Right cardiac atrium (tissue), 5 donors: ENCODE data around the gene CTDNEP1. TPM values are rescaled to one million over a fixed set of nuclear protein-coding genes. Genes with fewer than 3 reads are reported as not detected.
"Not testable (repeated sequence)": the region's sequence is repeated elsewhere in the genome, so short reads cannot be mapped to it uniquely, and the experiment has no call there.

Experiments
- ATAC-seq, 2 donors: fragments of 200-7000 bp; cut with Tn5 transposase; one replicate each; pipeline versions ENCODE4 v1.8.0 to v1.9.1; 2020; ENCODE audit warnings: moderate library complexity in 2 of 2, mild to moderate bottlenecking in 1 of 2
- DNase-seq, 3 donors: peaks; one replicate each; pipeline ENCODE4 v3.0.0-alpha.2; 2020
- H3K27ac ChIP-seq: one replicate; pipeline ENCODE4 v1.5.1; 2013; ENCODE audit warnings: mild to moderate bottlenecking, low read length, control low read depth, moderate library complexity
- H3K27me3 ChIP-seq: one replicate; pipeline ENCODE4 v1.6.1; 2013; ENCODE audit not compliant: control insufficient read depth, insufficient read depth
- H3K4me1 ChIP-seq: one replicate; pipeline ENCODE4 v1.6.1; 2013; ENCODE audit warnings: low read length; ENCODE audit not compliant: control insufficient read depth, insufficient read depth
- H3K4me3 ChIP-seq: one replicate; pipeline ENCODE4 v1.5.1; 2013; ENCODE audit warnings: low read length, control low read depth
- H3K9me3 ChIP-seq: one replicate; pipeline ENCODE4 v1.6.1; 2013; ENCODE audit warnings: low read length; ENCODE audit not compliant: control insufficient read depth
- WGBS: extraction: QIAGEN DNeasy Blood & Tissue Kit; methylation state at CpG from one replicate; pipeline ENCODE4 v1.1.7; 2013; 5-methylcytosine and 5-hydroxymethylcytosine counted together
- intact Hi-C, 4 donors: fragments of 100-400 bp; cut with DNase I; formaldehyde crosslinking; loops; one replicate each; pipeline versions ENCODE4 v1.11.0 to v1.14.0; 2022 to 2023
- polyA plus RNA-seq: library from polyadenylated mRNA; stranded (reverse); fragments of 200-250 nt; gene quantifications from one replicate; pipeline ENCODE4 v1.2.3, GENCODE V29; 2013
- total RNA-seq, 4 donors: library from RNA; stranded (reverse); fragmentation: NEBNext Ultra II Directional; extraction: Animal tissue kit (Norgen Biotek cat#: 25700); gene quantifications; one replicate each; pipeline ENCODE4 v1.2.1, GENCODE V29; 2021
- donor health status: healthy with polysubstance abuse.
- donor health status: DM: no; HTN: yes; CAD: no.
- donor health status: DM: no; HTN: no; CAD: no.
- donor health status: DM: no; HTN: yes; CAD: no; lungs with severe emphysema.
- donor health status: DM: yes; HTN: yes; CAD: no.

Gene CTDNEP1
- total and polyA plus RNA-seq, 5 donors, result 80.1 to 124 (median 122) TPM

DNA sequence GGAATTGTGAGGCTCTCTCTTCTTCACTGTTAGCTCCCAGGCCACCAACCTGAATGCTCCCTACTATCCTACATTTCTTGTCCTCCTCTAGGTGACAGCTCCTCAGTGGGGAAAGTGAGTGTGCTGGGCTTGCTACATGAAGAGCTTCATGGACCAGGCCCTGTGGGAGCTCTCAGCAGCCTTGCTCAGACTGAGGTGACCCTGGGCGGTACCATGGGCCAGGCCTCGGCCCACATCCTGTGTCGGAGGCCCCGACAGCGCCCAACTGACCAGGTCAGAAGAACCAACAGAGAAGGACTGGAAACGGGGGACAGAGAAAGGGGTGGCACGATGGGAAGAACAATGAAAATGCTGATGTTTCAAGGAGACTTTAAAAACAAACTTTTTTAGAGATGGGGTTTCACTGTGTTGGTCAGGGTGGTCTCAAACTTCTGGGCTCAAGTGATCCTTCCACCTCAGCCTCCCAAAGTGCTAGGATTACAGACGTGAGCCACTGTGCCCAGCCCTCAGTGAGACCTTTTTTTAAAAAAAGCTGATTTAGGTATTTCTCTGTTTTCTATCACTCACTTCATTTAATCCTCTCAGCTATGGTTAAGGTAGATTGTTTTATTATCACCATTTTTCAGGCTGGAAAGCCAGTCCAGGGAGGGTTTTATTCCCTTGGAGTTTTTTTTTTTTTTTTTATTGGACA, 5.4 kb upstream of the CTDNEP1 start:
- no peak for DNase-seq
- 88% methylated on average over 8 of the region's 8 CpGs for WGBS
- no peak for ATAC-seq
- intact Hi-C loops, result no loop called here
- no peak overlapping the region for H3K4me3 ChIP-seq
- no peaks in the 10 kb centered on the region for H3K9me3 ChIP-seq
- H3K27me3 ChIP-seq, result no peaks in the 10 kb centered on the region
- no peak overlapping the region for H3K27ac ChIP-seq
- no peaks in the 10 kb centered on the region for H3K4me1 ChIP-seq

DNA sequence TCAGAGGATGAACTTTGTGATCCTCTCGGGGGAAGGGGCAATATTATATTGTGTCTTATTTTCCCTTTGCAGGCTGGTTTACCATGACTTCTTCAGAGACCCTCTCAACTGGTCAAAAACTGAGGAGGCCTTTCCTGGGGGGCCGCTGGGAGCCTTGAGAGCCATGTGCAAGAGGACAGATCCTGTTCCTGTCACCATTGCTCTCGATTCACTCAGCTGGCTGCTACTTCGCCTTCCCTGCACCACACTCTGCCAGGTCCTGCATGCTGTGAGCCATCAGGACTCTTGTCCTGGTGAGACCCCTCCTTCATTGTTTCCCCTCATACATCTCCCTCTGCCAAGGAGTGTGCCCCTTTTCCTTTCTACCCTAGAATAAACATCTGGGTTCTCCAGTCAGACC, 3.0 kb upstream of the CTDNEP1 start:
- ATAC-seq (no peak), DNase-seq (no peak)
- Histone ChIP-seq H3K4me3 (no peak overlapping the region), H3K9me3 (no peaks in the 10 kb centered on the region), H3K4me1 (peaks cover 6% of the 10 kb centered on the region), H3K27me3 (no peaks in the 10 kb centered on the region), H3K27ac (no peak overlapping the region)
- intact Hi-C loops, result no loop called here
- 95% methylated on average over 4 of the region's 4 CpGs for WGBS

DNA sequence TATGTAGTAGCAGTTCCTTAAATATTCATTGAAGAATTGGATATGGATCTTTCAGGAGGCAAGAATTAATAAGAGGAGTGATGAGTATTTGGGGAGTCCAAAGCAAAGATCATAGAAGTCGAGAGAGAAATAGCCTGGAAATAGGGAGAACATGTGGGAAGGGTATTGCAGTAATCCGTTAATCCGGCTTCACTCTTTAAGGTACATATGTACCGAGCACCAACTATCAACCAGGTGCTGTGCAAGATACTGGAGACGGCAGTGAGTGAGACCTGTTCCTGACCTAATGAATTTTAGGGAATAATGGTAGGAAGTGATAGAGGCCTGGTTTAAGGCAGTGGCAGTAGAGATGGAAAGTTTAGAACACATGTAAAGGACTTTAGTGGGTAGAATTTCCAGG, 1.5 kb upstream of the CTDNEP1 start:
- Histone ChIP-seq H3K4me3 (peak overlapping the region; percentile 65), H3K9me3 (no peaks in the 10 kb centered on the region), H3K4me1 (peaks cover 13% of the 10 kb centered on the region), H3K27ac (no peak overlapping the region), H3K27me3 (no peaks in the 10 kb centered on the region)
- DNase-seq, result no peak
- intact Hi-C loops, result no loop called here
- no peak for ATAC-seq
- 78% methylated on average over 5 of the region's 5 CpGs for WGBS

DNA sequence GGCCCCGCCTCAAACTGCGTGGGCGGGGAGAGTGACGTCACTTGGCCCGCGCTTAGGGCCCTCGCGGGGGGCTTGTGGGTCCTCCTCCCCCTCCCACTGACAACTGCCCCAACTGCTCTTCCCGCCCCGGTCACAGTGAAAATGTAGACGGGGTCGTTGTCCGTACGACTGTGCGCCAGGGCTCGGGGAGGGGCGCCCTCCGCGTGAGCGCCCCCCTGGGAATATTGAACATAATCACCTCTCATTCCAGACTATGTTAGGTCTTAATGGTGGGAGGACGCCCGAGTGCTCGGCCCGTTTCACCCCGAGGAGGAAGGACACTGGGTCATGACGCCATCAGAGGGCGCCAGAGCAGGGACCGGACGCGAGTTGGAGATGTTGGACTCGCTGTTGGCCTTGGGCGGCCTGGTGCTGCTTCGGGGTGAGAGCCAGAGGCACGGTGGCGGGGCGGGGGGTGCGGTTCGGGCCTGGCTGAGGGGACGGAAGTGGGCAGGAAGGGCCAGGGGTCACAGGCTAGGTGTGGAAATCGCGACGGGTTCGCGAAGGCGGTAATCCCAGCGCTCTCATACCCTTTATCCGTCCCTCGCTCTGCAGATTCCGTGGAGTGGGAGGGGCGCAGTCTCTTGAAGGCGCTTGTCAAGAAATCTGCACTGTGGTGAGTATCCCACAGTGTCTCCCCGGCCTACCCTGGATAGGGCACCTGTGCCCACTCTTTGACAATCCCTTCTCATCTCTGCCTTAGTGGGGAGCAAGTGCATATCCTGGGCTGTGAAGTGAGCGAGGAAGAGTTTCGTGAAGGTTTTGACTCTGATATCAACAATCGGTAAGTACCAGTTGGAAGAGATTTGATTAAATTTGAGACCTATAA, 876 bp upstream of the CTDNEP1 start, which contains the start of gene ELP5:
ELP5 (plus strand) TSS at position 40 of the 868 bp plus-strand sequence; CDS start at position 376, 336 bp downstream.
- under 1% methylated on average over 55 of the region's 55 CpGs for WGBS
- ATAC-seq, result peak; percentile 82 to 84
- DNase-seq, result peak; percentile 96 to 98 (median 98)
- Histone ChIP-seq H3K9me3 (no peaks in the 10 kb centered on the region), H3K4me3 (peak within 1 kb of the TSS; percentile 97), H3K4me1 (peaks cover 13% of the 10 kb centered on the region), H3K27ac (peak within 1 kb of the TSS; percentile 99), H3K27me3 (no peaks in the 10 kb centered on the region)
- intact Hi-C loops, result no loop called here

DNA sequence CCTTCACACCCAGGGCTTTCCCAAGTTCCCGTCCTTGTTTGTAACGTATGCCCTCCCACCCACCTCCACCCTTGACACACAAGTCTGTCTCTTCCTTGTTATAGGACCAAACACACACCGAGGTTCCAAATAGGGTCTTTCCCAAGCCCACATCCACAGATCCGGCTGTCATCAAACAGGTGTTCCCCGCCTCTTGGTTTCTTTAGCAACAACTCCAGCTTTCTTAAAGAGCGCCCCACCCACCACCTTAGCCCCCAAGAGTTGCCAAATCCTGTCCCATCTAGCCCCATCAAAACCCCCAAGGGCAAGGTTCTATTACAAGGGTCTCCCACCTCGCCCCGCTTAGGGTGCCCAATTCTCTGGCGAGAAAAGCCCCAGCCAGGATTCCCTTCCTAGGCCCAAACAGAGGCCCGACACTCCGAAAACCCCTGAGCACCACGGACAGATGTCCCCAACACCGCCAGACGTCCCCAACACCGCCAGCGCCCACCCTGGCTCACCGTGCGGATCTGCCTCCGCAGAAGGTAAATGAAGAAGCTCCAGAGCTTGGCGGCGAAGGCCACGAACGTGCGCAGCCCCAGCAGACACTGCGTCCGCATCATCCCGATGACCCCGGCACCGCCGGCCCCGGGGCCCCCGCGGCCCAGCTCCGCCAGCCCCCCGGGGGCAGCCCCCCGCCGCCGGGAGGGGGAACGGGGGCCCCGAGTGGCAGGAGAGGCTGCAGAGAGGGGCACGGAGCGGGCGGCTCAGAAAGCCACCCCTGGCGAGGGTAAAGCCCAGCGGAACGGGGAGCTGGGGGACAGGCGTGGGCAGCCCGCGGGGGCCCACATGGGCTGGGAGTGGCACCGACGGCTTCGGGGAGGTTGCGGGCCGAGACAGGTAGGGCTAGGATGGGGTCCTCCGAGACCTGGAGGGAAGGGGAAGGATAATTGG, 573 bp downstream of the CTDNEP1 start:
- Histone ChIP-seq H3K27me3 (no peaks in the 10 kb centered on the region), H3K4me1 (peaks cover 13% of the 10 kb centered on the region), H3K4me3 (peak overlapping the region; percentile 97), H3K27ac (peak overlapping the region; percentile 91), H3K9me3 (no peaks in the 10 kb centered on the region)
- DNase-seq, result peak in 1 of 3 donors; percentile 74
- intact Hi-C loops, result no loop called here
- no peak for ATAC-seq
- under 1% methylated on average over 55 of the region's 55 CpGs for WGBS

DNA sequence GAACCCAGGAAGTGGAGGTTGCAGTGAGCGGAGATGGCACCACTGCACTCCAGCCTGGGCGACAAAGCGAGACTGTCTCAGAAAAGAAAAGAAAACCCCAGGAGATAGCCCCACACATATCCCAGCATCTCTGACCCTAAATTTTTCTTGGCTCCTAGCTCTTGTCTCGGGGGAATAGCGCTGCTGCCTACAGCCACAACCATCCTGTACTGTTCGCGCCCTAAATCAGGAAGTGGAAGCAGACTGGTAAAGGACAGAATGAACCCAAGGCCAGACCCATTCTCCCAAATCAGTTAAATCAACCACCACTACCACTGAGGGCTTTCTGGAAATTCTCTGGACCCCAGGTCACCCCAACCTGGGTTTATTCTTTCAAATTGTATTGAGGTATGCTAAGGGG, 1.7 kb downstream of the CTDNEP1 start:
- no peaks in the 10 kb centered on the region for H3K9me3 ChIP-seq
- ATAC-seq (no peak), DNase-seq (no peak)
- intact Hi-C loops, result no loop called here
- H3K4me3 ChIP-seq, result peak overlapping the region; percentile 97
- WGBS, result 84% methylated on average over 7 of the region's 7 CpGs
- H3K27me3 ChIP-seq, result no peaks in the 10 kb centered on the region
- peaks cover 13% of the 10 kb centered on the region for H3K4me1 ChIP-seq
- peak overlapping the region; percentile 91 for H3K27ac ChIP-seq

DNA sequence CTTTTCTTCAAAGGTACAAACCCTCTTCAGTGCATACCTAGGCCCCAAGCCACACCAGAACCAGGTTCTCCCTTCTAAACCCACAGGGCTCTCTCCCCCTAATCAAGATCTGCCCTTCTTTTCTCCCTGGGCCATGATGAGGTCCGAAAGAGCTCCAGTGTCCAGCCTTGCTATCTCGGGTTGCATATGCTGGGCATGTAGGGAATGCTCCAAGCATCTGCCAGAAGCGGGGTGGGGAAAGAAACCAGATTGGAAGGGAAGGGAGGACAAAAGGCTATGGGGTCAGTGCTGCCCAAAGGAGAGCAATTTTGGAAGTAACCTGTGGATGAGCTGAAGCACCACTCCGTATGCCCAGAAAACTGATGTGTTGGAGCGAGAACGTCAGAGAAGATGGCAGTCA, 2.3 kb downstream of the CTDNEP1 start:
- Histone ChIP-seq H3K27me3 (no peaks in the 10 kb centered on the region), H3K4me3 (no peak overlapping the region), H3K4me1 (peaks cover 13% of the 10 kb centered on the region), H3K27ac (peak overlapping the region; percentile 55), H3K9me3 (no peaks in the 10 kb centered on the region)
- DNase-seq (no peak), ATAC-seq (no peak)
- 67% methylated on average over 6 of the region's 6 CpGs for WGBS
- intact Hi-C loops, result no loop called here

DNA sequence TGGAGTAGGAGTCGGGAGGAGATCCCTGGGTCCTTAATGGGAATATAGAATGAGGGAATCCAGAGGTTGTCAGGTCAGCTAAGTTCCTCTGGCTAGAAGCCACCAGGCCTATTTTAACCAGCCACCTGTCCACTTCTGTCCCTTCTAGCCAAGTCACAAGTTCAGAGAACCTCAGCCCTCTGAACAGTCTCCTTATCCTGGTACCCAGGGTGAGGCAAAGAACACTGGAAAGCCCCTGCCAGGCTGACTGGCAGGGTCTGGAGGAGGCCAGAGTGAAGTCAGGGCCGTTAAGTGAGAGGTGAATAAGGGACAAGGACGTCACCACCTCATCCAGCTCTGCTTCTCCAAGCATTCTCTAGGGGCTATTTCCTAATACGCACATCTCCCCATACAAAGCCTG, 2.7 kb downstream of the CTDNEP1 start:
- Histone ChIP-seq H3K27me3 (no peaks in the 10 kb centered on the region), H3K9me3 (no peaks in the 10 kb centered on the region), H3K4me1 (peaks cover 13% of the 10 kb centered on the region), H3K27ac (peak overlapping the region; percentile 53), H3K4me3 (no peak overlapping the region)
- DNase-seq (peak in 1 of 3 donors; percentile 1), ATAC-seq (no peak)
- intact Hi-C loops, result no loop called here
- WGBS, result 73% methylated on average over 4 of the region's 4 CpGs

DNA sequence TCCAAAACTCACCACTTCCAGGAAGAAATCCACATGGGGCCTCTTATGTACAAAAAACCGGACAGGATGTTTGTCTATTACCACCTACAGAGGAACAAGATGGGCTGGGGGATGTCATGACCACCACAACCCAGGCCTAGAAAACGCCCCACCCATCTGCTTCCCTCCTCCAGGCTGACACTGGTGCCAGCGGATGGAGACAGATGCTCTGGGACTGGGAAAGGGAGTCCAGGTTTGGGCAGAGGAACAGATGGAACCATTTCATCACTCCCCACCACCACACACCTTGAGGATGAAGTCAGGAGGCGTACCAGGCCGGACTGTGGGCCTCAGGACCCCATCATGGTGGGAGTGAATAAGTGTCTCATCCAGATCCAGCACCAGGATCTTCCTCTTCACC, 4.8 kb downstream of the CTDNEP1 start:
- ATAC-seq, result no peak
- Histone ChIP-seq H3K9me3 (no peaks in the 10 kb centered on the region), H3K4me3 (no peak overlapping the region), H3K4me1 (peaks cover 14% of the 10 kb centered on the region), H3K27me3 (no peaks in the 10 kb centered on the region), H3K27ac (no peak overlapping the region)
- no peak for DNase-seq
- intact Hi-C loops, result no loop called here
- 91% methylated on average over 5 of the region's 5 CpGs for WGBS

DNA sequence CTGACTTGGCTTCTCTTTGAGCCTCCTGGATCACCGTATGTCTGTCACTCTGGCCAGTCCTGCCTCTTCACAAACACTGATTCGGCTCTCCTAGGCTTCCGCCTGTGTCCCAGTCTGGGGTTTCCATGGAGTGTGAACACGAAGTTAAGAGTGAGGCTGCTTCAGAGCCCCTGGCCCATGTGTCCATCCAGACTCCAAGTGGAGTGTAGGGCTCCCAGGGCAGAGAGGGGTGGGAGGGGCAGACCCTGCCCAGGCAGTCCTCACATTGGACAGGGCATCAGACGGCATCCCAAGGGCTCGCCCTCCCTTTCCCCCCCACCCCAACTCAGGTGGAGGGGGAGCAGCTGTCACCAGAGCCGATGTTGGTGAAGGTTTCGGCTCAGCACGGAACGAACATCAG, 7.7 kb downstream of the CTDNEP1 start:
- ATAC-seq, H3K27ac ChIP-seq, H3K4me1 ChIP-seq, H3K9me3 ChIP-seq, intact Hi-C loops, H3K4me3 ChIP-seq, H3K27me3 ChIP-seq: not testable (repeated sequence)
- 78% methylated on average over 10 of the region's 10 CpGs for WGBS
- DNase-seq, result peak in 1 of 3 donors; percentile 47
